Stimulated activated CD4-positive, alpha-beta T cell treated with anti-CD3 and anti-CD28 coated beads, TNF-alpha, amount 100 ng/mL, for 4 hours (primary cell): ENCODE measurements around the gene RNU5D-1.
"Not testable (repeated sequence)": the region's sequence is repeated elsewhere in the genome, so short reads cannot be mapped to it uniquely, and the experiment has no call there.

Experiments
- DNase-seq, 3 experiments: peaks; one replicate each; pipeline ENCODE4 v3.0.0-alpha.2; 2020; ENCODE audit warnings: low read depth in 3 of 3

RNU5D-1 gene

DNA sequence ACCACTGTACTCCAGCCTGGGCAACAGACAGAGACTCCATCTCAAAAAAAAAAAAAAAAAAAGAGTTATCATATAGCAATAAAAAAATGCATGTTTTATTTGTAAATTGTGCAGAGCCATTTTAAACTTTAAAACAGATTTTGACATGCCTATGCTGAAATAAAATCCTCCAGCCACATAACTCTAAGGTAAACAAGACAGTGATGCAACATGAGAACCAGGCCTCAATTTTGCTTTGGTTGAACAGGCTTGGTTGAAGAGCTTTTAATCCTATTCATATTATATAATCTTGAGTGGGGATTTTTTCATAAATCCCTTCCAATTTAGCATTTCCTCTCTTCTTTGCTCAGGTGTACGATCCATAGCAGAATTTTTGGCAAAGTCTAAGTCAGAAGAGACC is 30.4 kb downstream of the RNU5D-1 start:
- no peak for DNase-seq

DNA sequence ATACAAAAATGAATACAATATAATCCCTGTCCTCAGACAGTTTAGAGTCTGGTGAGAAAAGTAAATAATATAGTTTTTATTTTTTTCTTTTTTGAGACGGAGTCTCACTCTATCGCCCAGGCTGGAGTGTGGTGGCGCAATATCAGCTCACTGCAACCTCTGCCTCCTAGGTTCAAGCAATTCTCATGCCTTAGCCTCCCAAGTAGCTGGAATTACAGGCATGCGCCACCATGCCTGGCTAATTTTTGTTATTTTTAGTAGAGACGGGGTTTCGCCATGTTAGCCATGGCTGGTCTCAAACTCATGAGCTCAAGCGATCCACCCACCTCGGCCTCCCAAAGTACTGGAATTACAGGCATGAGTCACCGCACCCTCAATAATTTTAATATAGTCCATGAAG is 31.6 kb downstream of the RNU5D-1 start:
- not testable (repeated sequence) for DNase-seq

DNA sequence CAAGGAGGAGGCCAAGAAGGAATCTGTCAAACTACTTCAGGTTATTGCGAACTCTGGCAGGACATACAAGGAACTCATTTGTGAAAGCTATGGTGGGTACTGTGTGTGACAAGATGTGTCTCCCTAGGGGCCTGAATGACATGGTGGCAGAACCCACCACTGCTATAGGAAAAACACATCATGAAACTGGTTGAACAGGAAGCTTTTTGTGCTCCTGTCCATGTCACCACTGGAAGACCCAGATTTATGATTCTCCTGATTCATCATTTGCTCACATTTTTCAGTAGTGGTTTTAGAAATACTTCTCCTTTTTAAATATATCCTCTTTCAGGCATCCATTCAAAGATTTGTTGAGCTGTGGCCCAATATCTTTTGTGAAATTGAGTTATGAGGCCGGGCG is 32.8 kb downstream of the RNU5D-1 start:
- no peak for DNase-seq

DNA sequence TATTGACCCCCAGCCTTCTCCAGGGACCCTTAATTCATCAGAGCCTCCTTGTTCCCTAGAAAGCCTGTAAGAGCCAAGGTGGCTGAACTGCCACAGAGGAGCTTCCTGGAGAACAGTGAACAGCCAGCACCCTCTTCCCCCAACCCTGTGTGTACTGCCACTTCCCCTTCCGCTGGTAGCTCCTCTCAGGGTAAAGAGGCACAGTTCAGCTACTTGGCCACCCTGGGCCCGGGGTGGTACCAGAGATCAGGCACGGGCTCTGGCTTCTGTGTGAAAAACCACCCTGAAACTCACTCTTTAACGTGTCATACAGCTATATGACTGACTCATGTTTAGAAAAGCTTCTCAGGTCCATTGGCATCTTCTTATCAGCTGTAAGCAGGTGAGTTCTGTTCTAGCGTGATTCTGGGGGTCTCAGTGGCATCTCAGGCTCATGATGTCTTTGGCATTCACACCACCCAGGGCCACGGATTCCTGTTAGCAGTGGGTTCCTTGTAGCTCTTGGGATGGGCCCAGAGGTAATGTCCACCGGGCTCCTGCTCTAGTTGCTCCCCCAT is 34.1 kb downstream of the RNU5D-1 start:
- DNase-seq = no peak

DNA sequence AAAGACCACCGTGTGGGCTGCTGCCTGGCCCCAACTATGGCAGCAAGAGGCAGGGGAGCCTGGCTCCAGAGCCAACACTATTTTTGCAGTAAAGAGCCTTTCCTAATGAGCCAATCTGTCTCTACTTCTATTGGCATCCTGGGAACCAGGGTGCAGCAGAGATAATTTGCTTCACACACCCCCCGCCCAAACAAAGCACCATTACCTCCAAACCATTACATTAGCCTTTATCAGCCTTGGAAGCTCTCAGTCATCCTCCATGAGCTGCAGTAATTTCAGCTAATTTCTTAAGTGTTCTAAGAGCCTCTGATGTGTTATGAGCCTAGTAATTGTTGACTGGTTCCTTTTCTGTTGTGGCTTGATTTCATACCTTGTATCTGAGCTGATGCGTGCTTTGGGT is 34.9 kb downstream of the RNU5D-1 start:
- no peak for DNase-seq

DNA sequence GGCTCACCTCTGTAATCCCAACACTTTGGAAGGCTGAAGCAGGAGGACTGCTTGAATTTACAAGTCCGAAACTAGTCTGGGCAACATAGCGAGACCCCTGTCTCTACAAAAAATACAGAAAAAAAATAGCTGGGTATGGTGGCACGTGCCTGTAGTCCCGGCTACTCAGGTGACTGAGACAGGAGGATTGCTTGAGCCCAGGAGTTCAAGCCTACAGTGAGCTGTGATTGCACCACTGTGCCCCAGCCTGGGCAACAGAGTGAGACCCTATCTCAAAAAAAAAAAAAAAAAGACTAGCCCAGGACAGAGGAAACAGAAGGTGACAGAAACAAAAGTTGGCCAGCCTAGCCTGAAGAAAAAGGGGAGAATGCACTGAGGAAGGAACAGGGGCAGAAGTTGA is 35.3 kb downstream of the RNU5D-1 start:
- DNase-seq = no peak

DNA sequence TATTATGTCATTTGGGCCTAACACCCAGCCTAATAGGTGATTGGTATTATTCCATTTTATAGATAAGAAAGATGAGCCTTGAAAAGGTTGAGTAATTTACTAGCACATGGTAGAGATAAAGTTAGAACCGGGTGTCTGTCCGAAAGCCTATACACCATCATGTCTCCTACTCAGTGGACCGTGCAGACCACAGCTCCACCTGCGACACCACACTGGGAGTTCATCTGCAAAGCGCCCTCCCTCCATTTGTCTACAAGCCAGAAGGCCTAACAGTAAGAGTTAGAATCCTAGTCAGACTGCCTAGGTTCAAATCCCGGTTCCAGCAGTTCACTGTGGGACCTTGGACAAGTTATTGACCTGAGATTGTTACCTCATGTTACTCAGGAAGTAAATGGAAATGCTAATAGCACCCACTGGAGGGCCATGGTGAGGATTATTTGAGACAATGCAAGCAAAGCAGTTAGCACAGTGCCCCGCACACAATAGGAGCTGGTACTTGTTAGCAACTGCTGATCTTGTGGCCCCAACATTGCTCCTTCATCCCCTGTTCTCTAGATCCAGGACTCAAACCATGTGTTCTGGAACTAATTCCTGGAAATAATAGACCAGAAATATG is 36.0 kb downstream of the RNU5D-1 start:
- no peak for DNase-seq

DNA sequence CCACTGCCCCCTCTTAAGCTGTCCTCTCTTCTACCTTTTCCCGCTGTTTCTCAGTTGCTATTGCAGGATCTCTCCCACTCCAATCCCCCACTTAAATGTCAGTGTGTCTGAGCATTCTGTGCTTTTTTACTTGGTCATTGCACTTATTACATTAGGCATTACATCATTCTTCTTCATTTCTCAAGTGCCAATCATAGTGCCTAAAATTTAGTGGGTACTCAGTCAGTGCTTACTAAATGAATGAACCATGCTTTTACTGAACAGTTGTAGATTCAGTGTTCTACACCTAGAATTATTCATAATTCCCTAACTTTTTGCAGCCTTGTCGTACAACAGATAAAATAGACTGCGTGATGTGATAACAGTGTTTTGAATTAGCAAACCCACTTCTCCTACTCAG is 37.1 kb downstream of the RNU5D-1 start:
- no peak for DNase-seq

DNA sequence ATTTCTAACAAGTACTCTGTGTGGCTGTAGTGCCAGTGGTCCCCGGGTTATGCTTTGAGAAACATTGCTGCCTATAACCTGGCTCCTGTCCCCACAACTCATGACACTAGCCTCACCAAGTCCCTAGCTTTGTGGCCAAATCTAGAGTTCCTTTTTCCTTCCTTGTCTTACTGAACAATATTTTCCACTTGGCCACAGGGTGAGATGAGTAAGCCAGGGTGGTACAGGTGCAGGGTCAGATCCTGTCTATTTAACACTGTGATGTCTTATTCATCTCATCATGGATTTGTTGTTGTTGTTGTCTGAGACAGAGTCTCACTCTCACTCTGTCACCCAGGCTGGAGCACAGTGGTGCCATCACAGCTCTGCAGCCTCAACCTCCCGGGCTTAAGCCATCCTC is 37.8 kb downstream of the RNU5D-1 start:
- no peak for DNase-seq

DNA sequence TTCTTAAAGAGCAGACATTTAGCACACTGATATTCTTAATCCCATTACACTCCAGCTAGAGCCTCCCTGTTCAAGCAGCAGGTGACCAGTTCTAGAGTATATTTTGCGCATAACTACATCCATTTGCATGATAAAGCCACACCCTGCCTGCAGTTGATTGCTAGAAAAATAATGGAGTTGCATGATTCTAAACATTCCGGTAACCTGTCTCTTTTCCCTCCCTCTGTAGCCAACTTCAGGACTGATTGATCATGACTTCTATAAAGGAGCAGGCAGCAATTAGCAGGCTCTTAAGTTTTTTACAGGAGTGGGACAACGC is 41.6 kb downstream of the RNU5D-1 start:
- no peak for DNase-seq

DNA sequence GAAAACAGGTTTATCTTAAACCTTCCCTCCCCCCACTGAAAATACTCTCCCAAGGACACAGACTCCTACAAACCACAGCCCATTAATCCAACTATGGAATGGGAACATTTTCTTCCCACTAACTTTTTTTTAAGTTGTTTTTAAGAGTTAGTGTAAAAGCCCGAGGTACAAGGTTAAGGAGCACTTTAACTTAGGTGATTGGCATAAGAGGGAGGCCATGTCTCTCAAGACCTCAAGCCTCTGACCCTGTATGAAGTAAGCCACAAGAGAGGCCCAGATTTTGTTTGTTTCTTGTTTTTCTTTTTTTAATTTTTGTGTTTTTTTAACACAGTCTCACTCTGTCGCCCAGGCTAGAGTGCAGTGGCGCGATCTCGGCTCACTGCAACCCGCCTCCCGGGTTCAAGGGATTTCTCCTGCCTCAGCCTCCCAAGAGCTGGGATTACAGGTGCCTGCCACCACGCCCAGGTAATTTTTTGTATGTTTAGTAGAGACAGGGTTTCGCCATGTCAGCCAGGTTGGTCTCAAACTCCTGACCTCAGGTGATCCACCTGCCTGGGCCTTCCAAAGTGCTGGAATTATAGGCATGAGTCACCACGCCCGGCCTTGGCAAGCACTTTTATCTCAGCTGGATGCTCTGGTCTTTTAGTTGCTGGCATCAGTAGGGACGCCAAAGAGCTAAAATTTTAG is 42.1 kb downstream of the RNU5D-1 start:
- DNase-seq = no peak

DNA sequence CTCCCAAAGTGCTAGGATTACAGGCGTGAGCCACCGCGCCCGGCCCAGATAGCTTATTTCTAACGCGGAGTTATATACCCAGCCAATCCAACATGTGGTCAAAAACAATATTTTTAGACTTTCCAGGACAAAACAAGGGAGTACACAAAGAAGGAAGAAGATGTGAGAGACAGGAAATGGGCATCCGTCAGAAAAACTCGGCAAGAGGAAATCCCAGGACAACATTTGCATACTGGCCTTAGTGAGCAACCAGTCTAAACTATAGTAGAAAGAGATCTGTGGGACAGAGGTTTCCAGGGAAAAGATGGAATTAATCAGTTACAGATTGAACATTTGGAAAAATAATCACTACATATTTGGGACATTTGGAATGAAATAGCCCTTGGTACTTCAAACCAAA is 45.1 kb downstream of the RNU5D-1 start:
- DNase-seq = no peak

DNA sequence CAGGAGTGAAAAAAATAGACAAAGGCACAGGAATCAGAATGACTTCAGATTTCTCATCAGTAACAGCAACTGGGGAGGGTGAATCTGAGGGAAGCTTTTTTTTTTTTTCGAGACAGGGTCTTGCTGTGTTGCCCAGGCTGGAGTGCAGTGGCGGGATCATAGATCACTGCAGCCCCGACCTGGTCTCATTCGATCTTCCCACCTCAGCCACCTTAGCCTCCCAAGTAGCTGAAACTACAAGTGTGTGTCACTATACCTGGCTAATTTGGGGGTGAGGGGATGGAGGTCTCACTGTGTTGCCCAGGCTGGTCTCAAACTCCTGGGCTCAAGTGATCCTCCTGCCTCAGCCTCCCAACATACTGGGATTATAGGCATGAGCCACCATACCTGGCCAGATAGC is 45.8 kb downstream of the RNU5D-1 start:
- DNase-seq = no peak

DNA sequence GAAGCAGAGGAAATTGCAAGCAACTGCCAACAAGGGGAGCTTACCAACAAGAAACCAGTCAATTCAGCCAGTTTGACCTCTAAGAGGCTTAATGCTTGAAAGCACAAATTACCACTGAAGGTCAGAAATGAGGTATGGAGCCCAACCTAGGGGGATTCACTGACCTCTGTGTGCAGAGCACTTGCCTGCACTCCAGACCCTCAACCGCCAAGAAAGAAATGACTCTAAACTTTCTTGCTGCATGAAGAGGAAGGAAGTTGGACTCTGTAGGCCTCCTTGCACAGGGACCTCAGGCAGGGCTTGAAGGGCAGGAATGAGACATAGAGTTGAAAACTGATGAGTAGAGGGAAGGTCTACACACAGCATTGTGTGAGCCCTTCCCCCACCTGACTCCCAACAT is 46.4 kb downstream of the RNU5D-1 start:
- no peak for DNase-seq

DNA sequence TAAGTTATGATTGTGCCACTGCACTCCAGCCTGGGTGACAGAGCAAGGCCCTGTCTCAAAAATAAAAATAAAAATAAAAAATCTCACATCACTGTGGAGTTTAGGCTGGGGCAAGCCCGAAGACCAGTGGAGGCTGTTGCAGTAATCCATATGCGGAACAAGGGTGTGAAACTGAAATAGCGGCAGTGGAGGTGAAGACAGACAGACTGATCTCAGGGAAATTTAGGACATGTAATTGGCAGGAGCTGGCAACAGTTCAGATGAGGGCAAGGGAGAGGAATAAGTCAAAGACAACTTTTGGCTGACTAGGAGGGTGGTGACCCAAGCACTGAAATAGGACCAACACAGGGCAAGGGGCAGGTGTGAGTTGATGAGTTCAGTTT is 48.1 kb downstream of the RNU5D-1 start:
- DNase-seq = no peak

DNA sequence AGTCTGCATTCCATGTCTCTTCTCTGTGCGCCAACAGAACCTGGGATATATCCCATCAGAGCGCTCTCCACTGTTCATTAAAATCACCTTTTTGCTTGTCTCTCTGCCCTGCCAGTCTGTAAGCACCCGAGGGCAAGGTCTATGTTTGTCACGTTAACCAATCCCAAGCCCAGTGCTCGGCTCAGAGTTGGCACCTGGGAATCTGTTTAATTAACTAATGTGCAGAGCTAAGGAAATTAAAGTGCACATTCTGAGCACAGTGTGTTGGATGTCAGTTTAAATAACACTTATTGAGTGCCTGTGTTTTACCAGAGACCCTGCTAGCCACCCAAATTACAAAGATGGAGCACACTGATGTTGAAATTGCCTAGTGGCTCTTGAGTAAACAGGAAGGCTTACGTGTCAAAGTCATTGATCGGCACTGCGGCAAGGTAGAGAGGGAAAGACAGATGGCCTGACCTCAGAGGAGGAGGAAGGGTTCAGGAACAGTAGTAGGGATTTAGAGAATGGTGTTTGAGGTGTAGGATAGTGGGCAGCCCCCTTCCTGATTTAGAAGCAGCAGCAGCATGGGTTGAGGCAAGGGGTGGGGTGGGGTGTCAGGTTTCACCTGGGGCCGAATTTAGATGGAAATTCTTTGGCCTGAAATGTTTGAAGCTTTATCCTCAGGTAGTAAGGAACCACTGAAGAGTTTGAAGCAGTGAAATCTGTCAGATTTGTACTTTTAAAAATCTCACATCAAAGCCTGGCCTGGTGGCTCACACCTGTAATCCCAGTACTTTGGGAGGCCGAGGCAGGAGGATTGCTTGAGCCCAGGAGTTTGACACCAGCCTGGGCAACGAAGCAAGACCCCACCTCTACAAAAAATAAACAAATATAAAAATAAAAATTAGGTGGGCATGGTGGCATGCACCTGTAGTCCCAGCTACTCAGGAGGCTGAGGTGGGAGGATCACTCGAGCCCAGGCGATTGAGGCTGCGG is 48.8 kb downstream of the RNU5D-1 start:
- no peak for DNase-seq
